Esophagus mucosa (tissue), 1 donor: ENCODE measurements around the gene DPY30. TPM values are rescaled to one million over a fixed set of nuclear protein-coding genes. Genes with fewer than 3 reads are reported as not detected.

ENCODE experiments used
- ATAC-seq: fragments of 200-7000 bp; cut with Tn5 transposase; one replicate; pipeline ENCODE4 v1.9.1; 2020
- total RNA-seq: library from RNA; stranded (reverse); gene quantifications from one replicate; pipeline ENCODE4 v1.2.4, GENCODE V29; 2023
- donor health status: DM: yes; HTN: yes; CAD: no.

DPY30 gene
- total RNA-seq, 1 donor from 2014 or later = 55.9 TPM

GRCh38 chr2:32009516-32010256 is 29.9 kb downstream of the DPY30 start:
- ATAC-seq = peak; percentile 16

- ATAC-seq = no peak
These were observed 30.6 kb downstream of the DPY30 start for GRCh38 chr2:32008805-32009515.

GRCh38 chr2:32007121-32007391 is 32.5 kb downstream of the DPY30 start:
- no peak for ATAC-seq

- peak; percentile 58 for ATAC-seq
These were observed 34.1 kb downstream of the DPY30 start for GRCh38 chr2:32005371-32005976.

GRCh38 chr2:32003791-32004190 is 35.8 kb downstream of the DPY30 start:
- ATAC-seq = peak; percentile 24

GRCh38 chr2:32002406-32002805 is 37.2 kb downstream of the DPY30 start:
- no peak for ATAC-seq

- ATAC-seq = peak; percentile 17
These were observed 40.2 kb downstream of the DPY30 start for GRCh38 chr2:31999438-31999837.

GRCh38 chr2:31998731-31999383 is 40.7 kb downstream of the DPY30 start:
- peak; percentile 44 for ATAC-seq

- ATAC-seq = no peak
These were observed 42.0 kb downstream of the DPY30 start for GRCh38 chr2:31997653-31998052.

GRCh38 chr2:31996571-31997150 is 42.9 kb downstream of the DPY30 start:
- ATAC-seq = no peak

- no peak for ATAC-seq
These were observed 46.7 kb downstream of the DPY30 start for GRCh38 chr2:31992934-31993333.

GRCh38 chr2:31992025-31992579 is 47.5 kb downstream of the DPY30 start:
- ATAC-seq = no peak

- no peak for ATAC-seq
These were observed 49.7 kb downstream of the DPY30 start for GRCh38 chr2:31989946-31990345.

GRCh38 chr2:31987454-31988220 is 52.0 kb downstream of the DPY30 start:
- peak; percentile 91 for ATAC-seq

GRCh38 chr2:31986906-31987305 is 52.7 kb downstream of the DPY30 start:
- peak; percentile 12 for ATAC-seq

GRCh38 chr2:31983762-31984467 is 55.7 kb downstream of the DPY30 start:
- no peak for ATAC-seq

GRCh38 chr2:31980674-31981356 is 58.8 kb downstream of the DPY30 start:
- ATAC-seq = peak; percentile 74

GRCh38 chr2:31979956-31980355 is 59.6 kb downstream of the DPY30 start:
- no peak for ATAC-seq

GRCh38 chr2:31979018-31979417 is 60.6 kb downstream of the DPY30 start:
- no peak for ATAC-seq

- no peak for ATAC-seq
These were observed 61.2 kb downstream of the DPY30 start for GRCh38 chr2:31978436-31978835.
